Left lung (tissue), 10 donors: ENCODE data around the gene GPR171. TPM values are rescaled to one million over a fixed set of nuclear protein-coding genes. Genes with fewer than 3 reads are reported as not detected.

Source experiments
- ATAC-seq: fragments of 200-7000 bp; cut with Tn5 transposase; one replicate; pipeline ENCODE4 v1.9.1; 2020; ENCODE audit warnings: moderate library complexity
- DNase-seq, 4 donors: peaks; one replicate each; pipeline ENCODE4 v3.0.0-alpha.2; 2013 to 2020
- H3K27ac ChIP-seq, 2 donors: fragments of 200-600 bp; sonication (generic) in 1 of 2; one replicate each; pipeline versions ENCODE4 v1.5.0 to v1.8.0; 2020 to 2021
- H3K27me3 ChIP-seq, 2 donors: fragments of 200-600 bp; sonication (generic) in 1 of 2; one replicate each; pipeline versions ENCODE4 v1.5.0 to v1.8.0; 2020 to 2021
- H3K36me3 ChIP-seq, 2 donors: fragments of 200-600 bp; sonication (generic) in 1 of 2; one replicate each; pipeline versions ENCODE4 v1.5.0 to v1.8.0; 2020 to 2021
- H3K4me1 ChIP-seq, 2 donors: fragments of 200-600 bp; one replicate each; pipeline ENCODE4 v1.8.0; 2021
- H3K4me3 ChIP-seq, 2 donors: fragments of 200-600 bp; sonication (generic) in 1 of 2; one replicate each; pipeline versions ENCODE4 v1.5.0 to v1.8.0; 2020 to 2021; ENCODE audit warnings: mild to moderate bottlenecking in 1 of 2
- H3K9me3 ChIP-seq, 2 donors: fragments of 200-600 bp; sonication (generic) in 1 of 2; one replicate each; pipeline versions ENCODE4 v1.5.0 to v1.8.0; 2020 to 2021
- CTCF ChIP-seq, 2 donors: fragments of 200-600 bp; sonication (generic) in 1 of 2; IDR thresholded peaks; one replicate each; pipeline versions ENCODE4 v1.5.0 to v1.8.0; 2021; ENCODE audit warnings: antibody characterized with exemption in 2 of 2
- intact Hi-C, 2 donors: fragments of 100-400 bp; cut with DNase I; formaldehyde crosslinking; loops; one replicate each; pipeline versions ENCODE4 v1.11.2 to v1.14.2; 2022
- polyA plus RNA-seq, 6 donors: library from polyadenylated mRNA; unstranded; fragments of 120-200 nt; gene quantifications; one replicate each; pipeline ENCODE4 v1.2.1, GENCODE V29; 2013; ENCODE audit not compliant: insufficient read length in 6 of 6
- total RNA-seq, 2 donors: library from RNA; stranded (reverse); fragmentation: NEBNext Ultra II Directional; extraction: Animal tissue kit (Norgen Biotek cat#: 25700); gene quantifications; one replicate each; pipeline ENCODE4 v1.2.1, GENCODE V29; 2021
- donor health status: DM: no; HTN: yes; CAD: no.
- donor health status: DM: no; HTN: no; CAD: no.

The GPR171 gene
- total and polyA plus RNA-seq, 8 donors: 0.29 to 2.9 (median 0.84) TPM

DNA sequence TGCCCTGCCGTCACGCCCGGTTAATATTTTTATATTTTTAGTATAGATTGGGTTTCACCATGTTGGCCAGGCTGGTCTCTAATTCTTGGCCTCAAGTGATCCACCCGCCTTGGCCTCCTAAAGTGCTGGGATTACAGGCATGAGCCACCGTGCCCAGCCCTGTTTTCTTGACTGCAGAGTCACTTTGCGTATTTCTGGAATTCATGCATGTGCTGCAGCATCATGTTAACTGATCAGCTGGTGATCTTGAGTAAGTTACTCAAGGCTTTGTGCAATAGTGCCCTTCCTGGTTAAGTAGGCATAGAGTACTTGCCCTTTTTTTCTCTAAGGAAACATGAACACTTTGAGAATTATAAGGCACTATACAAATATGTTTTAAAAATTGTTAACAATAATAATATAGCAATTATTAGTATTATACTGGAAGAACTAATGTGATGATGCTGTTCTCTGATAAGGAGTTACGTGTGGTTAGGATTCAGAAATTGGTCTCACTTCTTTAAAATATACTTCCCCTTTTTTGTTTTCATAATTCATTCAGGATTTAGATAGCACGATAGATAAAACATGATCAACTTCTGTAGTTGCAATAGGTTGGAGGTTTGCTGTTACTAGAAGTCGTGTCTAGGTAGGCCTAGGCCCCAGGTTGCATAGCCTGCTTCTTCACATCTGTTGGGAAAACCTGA lies 33.6 kb downstream of the GPR171 start:
- DNase-seq (peak in 2 of 4 donors; percentile 45 to 60), ATAC-seq (peak; percentile 63)
- H3K4me3 ChIP-seq: no peak overlapping the region
- no peaks in the 10 kb centered on the region for H3K27me3 ChIP-seq
- peak overlapping the region in 1 of 2 donors; percentile 87 for H3K27ac ChIP-seq
- TF ChIP-seq CTCF (IDR thresholded peaks at IDR 0.05): no peak
- no peaks in the 10 kb centered on the region for H3K36me3 ChIP-seq
- H3K9me3 ChIP-seq: no peaks in the 10 kb centered on the region
- intact Hi-C loops: loop anchor here in 1 of 2 donors (5.0 kb wide), 1 partner anchor 113 kb away; no protein-coding TSS in a partner anchor
- H3K4me1 ChIP-seq: peaks cover 8 to 50% of the 10 kb centered on the region in 2 donors

GRCh38 chr3:151168269-151169094 lies 34.5 kb downstream of the GPR171 start:
- DNase-seq: peak; percentile 42 to 91 (median 83)
- intact Hi-C loops: loop anchor here in 1 of 2 donors (5.0 kb wide), 1 partner anchor 114 kb away; no protein-coding TSS in a partner anchor
- peak overlapping the region in 1 of 2 donors; percentile 87 for H3K27ac ChIP-seq

DNA sequence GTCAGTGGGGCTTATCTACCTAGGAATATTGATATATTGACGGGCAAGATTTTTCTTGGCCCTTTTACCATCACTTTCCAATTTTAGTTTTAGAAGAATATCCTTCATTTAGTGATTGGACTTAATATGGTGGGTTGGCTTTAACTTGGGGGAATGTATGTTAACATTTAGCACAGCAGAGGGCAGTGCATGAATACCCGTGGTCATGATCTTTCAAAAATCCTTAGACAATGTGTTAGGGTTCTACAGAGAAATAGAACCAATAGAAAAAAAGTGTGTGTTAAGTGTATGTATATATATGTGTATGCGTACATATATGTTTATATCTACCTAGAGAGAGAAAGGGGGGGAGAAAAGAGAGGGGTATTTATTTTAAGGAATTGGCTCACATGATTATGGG lies 36.9 kb downstream of the GPR171 start:
- no peaks in the 10 kb centered on the region for H3K36me3 ChIP-seq
- H3K4me1 ChIP-seq: peaks cover 8 to 34% of the 10 kb centered on the region in 2 donors
- DNase-seq (no peak), ATAC-seq (no peak)
- H3K4me3 ChIP-seq: no peak overlapping the region
- H3K27me3 ChIP-seq: no peaks in the 10 kb centered on the region
- intact Hi-C loops: loop anchor here in 1 of 2 donors (5.0 kb wide), 1 partner anchor 116 kb away; no protein-coding TSS in a partner anchor
- no peak for TF ChIP-seq CTCF (IDR thresholded peaks at IDR 0.05)
- no peaks in the 10 kb centered on the region for H3K9me3 ChIP-seq
- no peak overlapping the region for H3K27ac ChIP-seq

More at GRCh38 chr3:151168269-151169094, 34.5 kb downstream of the GPR171 start:
- peaks cover 8 to 44% of the 10 kb centered on the region in 2 donors for H3K4me1 ChIP-seq
- H3K4me3 ChIP-seq: no peak overlapping the region
- no peaks in the 10 kb centered on the region for H3K36me3 ChIP-seq
- no peaks in the 10 kb centered on the region for H3K9me3 ChIP-seq
- H3K27me3 ChIP-seq: no peaks in the 10 kb centered on the region
- peak; percentile 94 for ATAC-seq
- peak; percentile 60 to 79 for TF ChIP-seq CTCF (IDR thresholded peaks at IDR 0.05)

- intact Hi-C loops: loop anchor here in 1 of 2 donors (5.0 kb wide), 1 partner anchor 117 kb away; no protein-coding TSS in a partner anchor
- H3K36me3 ChIP-seq: no peaks in the 10 kb centered on the region
- H3K9me3 ChIP-seq: no peaks in the 10 kb centered on the region
- no peaks in the 10 kb centered on the region for H3K27me3 ChIP-seq
- peaks cover 8 to 25% of the 10 kb centered on the region in 2 donors for H3K4me1 ChIP-seq
- H3K27ac ChIP-seq: no peak overlapping the region
- no peak overlapping the region for H3K4me3 ChIP-seq
- DNase-seq: no peak
- TF ChIP-seq CTCF (IDR thresholded peaks at IDR 0.05): no peak
- ATAC-seq: no peak
Measured at GRCh38 chr3:151165226-151165625, 37.8 kb downstream of the GPR171 start.

DNA sequence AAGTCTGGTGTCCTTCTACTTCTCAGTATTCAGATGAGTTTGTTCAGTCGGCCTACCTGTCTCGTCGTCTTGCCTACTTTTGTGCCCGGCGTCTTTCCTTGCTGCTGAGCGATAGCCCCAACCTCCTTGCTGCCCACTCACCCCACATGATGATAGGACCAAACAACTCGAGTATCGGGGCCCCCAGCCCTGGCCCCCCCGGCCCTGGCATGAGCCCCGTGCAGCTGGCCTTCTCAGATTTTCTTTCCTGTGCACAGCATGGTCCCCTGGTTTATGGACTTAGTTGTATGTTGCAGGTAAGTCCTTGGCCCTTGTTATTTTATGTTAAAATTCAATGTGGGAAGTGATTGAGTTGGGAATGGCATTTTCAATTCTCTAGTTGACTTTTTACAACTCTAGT lies 43.2 kb downstream of the GPR171 start:
- no peak overlapping the region for H3K27ac ChIP-seq
- no peaks in the 10 kb centered on the region for H3K36me3 ChIP-seq
- H3K9me3 ChIP-seq: no peaks in the 10 kb centered on the region
- ATAC-seq: no peak
- H3K27me3 ChIP-seq: no peaks in the 10 kb centered on the region
- no peaks in the 10 kb centered on the region for H3K4me1 ChIP-seq
- DNase-seq: no peak
- intact Hi-C loops: no loop called here
- no peak overlapping the region for H3K4me3 ChIP-seq
- TF ChIP-seq CTCF (IDR thresholded peaks at IDR 0.05): no peak
